Hepatic stellate cell (primary cell): Measurements from ENCODE around the gene SEC23IP.
"Not testable (repeated sequence)": the region's sequence is repeated elsewhere in the genome, so short reads cannot be mapped to it uniquely, and the experiment has no call there.

Source experiments
- DNase-seq: peaks from one replicate; pipeline ENCODE4 v3.0.0; 2011; ENCODE audit warnings: low spot score

Gene SEC23IP

DNA sequence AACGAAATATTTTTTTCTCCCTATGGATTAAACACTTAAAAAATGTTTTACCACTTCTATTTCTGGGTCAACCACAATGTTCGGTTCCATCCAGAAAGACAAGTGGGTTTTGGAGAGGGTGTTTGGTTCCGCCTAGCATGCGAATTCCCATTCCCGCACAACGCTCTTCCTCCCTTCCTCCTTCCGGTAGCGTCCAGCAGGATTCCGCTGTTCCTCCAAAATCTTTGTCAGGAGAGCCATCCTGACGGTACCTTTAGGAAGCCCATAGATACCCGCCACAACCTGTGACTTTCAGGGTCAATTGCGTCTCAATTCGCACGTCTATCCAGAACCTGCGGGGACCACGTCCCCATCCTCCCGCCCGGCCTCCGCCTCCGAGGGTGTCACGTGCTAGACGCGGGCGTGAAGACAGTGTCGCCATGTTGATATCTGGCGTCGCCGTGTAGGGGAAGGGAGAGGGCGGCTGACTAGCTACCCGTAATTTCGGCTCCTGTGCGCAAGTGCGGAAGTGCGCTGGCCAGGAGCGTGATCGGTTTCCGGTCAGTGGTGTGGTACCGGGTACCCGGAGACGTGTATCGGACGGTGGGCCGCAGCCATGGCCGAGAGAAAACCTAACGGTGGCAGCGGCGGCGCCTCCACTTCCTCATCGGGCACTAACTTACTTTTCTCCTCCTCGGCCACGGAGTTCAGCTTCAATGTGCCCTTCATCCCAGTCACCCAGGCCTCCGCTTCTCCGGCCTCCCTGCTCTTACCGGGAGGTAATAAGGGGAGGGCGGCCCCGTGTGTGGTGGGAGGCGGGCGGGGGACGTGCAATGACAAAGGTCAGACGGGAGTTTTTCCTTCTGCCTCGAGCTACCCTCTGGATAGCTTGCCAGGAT lies at the start of gene SEC23IP:
TSS of gene SEC23IP (plus strand) at position 543 of the 878 bp plus-strand sequence. CDS start at position 596, 53 bp downstream.
- peak; percentile 92 for DNase-seq

DNA sequence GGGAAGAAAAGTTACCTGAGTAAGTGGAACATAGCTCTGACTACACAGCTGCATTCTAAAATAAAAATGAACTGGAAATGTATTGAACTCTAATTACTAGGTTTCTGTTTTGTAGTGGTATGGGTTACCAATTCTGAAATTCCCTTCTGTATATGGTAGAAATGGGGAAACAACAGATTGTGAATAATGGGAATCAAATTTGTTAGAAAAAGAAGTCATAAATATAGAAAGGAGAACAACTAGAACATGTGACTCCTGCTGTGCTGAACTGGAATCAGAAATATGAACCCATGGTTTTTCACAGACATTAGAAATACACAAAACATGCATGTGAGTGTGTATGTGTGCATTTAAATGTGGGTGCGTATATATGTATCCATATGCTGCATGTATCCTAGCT lies 46.9 kb upstream of the SEC23IP start:
- DNase-seq: no peak

DNA sequence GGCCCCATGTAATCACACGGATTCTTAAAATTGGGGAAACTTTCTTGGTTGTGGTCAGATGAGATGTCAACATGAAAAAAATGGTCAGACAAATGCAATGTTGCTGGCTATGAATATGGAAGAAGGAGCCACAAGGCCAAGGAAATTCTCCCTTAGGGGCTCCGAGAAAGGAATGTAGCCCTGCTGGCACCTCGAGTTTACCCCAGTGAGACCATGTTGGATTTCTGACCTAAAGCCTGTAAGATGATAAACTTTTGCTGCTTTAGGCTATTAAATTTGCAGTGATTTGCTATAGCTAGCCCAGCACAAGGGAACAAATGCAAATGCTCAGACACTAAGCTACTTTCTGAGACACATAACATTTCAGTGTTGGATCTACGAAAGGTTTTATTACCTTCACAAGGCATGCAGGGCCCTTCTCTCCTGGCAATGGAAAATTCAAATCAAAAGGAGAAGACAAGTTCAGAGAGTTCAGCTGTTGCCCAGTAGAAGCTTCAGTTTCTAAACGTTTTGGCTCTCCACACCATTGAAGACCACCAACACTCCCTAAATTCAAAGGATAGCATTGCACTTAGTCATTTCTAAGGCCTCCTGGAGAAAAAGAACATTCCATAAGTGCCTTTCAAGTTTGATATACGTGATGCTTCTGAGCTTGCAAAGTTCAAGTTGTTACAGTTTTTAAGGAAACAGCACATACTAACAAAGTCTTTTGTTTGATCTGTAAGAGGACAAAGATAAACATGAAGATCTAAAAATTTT lies 43.3 kb upstream of the SEC23IP start:
- DNase-seq: peak; percentile 40

DNA sequence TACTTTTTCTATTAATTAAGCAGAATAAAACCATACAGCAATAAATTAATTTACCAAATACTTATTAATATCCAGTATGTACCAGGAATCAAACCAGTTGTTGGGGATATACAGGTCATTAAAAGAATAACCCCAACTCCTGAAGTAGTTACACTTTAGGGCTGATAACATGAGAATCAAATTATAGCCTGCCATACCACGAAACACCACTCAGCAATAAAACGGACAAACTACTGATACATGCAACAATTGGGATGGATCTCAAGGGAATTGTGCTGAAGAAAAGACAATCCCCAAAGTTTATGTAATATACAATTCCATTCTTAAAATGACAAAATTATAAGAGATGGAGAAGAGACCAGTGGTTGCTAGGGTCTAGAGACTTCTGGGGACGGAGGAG lies 42.6 kb upstream of the SEC23IP start:
- DNase-seq: no peak

DNA sequence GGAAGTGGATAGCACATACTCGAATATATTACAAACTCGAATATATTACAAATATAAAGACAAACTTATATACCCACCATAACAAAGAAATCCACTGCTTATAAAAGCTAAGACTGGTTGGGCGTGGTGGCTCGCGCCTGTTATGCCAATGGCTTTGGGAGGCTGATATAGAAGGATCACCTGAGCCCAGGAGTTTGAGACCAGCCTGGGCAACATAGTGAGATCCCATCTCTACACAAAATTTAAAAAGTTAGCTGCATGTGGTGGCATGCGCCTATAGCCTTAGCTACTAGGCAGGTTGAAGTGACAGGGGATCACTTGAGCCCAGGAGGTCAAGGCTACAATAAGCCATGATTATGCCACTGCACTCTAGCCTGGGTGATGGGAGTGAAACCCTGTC lies 40.3 kb upstream of the SEC23IP start:
- DNase-seq: no peak

DNA sequence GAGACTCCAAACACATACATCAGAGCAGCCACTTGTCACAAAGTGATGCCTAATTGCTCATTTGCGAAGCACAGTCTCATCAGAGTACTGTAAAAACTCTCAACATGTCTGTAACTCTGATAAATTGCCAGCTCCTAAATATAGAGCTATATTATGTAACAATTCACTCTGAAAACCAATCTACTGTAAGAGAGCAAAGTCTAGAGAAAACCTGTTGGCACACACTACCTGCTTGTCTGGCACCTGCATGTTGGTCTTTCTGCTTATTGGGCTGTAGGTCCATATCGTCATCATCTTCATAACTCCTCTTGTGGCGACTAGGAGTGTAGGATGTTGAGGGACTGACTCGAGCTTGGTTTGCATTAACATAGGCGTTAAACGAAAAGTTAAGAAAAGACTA lies 39.7 kb upstream of the SEC23IP start:
- DNase-seq: no peak

DNA sequence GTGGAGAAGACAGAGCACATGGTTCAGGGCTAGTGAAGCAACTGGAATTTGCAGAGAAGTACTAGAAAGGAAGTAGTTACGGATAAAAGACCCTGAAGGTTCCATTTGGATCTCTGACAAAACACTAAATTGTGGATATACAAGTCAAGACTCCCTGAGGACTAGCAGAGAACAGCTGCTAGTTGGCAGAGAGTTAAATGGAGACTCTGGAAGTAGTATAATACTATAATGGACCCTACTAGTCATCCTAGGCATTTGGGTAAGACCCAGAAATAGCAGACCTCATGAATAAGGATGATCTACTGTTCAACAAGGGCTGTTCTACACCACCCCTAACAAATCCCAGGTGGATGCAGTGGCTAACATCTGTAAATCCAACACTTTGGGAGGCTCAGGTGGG lies 39.0 kb upstream of the SEC23IP start:
- no peak for DNase-seq

DNA sequence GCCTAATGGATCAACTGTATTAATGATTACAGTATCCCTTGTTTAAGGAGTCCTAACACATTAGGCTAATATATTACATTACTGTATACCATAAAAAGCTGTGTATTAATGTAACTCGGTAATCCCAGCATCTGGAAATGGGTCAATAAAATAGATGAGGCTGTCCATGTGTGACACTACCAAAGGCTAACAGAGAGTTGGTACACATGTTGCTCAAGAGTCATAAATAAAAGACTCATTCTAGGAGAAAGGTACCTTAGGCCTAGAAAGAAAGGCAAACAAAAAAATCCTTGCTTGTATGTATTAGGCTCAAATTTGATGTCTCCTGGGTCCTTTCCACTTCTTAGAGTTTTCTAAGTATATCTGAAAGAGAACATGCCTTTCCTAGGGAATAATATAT lies 34.5 kb upstream of the SEC23IP start:
- no peak for DNase-seq

DNA sequence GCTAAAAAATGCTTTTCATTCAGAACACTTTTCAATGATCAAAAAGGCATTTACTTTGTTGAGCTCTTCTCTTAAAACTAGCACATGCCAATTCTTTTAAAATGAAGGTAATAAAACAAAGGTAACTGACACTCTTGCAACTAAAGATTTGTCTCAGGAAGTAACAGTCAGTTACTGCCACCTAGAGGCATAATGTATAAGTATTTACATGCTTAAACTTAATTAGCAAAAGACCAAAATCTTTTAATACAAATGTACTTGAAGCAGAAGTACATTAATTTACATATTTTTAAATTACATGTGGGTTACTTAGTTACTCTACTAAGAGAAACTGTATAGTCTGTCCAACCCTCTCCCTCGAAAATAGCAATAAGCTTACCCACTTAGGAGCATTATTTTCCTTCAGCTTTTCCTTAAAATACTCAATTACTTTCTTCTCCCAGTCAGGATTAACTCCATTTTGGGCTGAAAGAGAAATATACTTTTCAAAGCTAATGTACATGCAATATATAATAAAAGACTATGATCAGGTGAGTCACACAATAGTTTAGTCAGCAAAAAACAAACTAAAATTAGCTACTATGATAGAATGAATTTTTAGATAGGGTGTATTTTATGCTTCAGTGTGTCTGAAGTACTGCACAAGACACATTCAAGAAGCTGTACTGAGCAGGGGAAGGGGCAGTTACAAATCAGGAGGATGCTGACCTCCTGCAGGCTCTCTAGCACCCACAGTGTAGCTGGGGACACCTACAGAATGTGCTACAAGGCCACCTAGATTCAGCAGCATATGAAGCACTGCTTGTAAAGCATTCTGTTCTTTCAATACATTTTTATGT lies 32.9 kb upstream of the SEC23IP start:
- DNase-seq: peak; percentile 22

DNA sequence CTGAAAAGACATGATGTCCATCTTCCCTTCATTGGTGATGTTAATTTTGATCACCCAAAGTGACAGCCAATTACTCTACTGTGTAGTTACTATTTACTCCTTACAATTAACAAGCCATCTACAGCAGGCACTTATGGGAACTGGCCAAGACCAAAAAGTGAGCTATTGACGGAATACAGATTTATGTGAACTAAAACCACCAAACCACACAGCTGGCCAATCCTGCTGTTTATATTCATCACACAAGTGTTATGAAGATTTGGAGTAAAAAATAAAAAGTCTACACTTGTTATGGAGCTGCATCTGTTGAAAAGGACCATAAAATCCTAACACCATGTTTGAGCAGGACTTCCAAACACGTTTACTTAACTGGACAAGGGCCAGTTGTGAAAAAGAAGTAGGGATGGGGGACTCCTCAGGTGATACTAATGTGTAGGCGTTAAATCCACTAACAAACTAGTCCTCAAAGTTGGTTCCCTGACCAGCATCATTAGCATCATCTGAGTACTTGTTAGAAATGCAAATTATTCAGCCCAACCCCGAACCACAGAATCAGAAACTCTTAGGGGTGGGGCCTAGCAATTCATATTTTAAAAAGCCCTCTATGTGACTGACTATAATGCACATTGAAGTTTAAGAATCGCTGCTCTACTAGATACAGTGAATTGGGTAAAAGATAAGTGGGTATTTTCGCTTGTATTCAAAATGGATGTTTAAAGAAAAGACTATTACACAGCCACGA lies 31.5 kb upstream of the SEC23IP start:
- no peak for DNase-seq

DNA sequence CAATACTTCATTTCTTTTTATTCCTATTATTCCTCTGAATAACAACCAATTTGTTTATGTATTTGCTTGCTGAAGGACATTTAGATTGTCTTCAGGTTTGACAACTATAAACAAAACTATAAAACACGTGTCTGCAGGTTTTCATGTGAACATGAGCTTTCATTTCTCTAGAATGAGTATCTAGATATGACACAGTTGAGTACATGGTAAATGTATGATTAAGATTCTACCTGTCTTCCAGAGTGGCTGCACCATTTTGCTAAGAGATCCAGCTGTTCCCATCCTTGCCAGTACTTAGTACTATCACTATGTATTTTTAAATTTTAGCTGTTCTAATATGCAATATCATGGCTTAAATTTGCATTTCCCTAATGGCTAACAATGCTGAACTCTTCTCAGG lies 30.0 kb upstream of the SEC23IP start:
- no peak for DNase-seq

DNA sequence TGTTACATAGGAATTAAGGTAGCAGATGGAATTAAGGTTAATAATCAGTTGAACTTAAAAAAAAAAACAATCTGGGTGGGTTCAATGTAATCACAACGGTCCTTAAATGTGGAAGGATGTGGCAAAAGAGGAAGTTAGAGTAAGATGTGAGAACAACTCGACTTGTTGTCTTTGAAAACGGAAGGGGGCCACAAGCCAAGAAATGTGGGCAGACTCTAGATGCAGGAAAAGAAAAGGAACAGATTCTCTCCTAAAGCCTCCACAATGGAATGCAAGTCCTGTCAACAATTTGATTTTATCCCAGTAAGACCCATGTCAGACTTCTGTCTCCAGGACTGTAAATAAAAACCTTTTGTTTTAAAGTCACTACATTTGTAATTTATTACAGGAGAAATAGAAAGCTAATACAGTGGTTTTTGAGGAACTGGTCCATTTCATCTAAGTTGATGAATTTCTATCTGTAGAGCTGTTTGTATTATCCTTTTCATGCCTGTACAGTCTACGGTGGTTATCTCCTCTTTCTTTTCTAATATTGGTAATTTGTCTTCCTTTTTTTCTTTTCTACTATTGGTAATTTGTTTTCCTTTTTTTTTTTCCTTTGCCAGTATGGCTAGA lies 28.5 kb upstream of the SEC23IP start:
- no peak for DNase-seq

DNA sequence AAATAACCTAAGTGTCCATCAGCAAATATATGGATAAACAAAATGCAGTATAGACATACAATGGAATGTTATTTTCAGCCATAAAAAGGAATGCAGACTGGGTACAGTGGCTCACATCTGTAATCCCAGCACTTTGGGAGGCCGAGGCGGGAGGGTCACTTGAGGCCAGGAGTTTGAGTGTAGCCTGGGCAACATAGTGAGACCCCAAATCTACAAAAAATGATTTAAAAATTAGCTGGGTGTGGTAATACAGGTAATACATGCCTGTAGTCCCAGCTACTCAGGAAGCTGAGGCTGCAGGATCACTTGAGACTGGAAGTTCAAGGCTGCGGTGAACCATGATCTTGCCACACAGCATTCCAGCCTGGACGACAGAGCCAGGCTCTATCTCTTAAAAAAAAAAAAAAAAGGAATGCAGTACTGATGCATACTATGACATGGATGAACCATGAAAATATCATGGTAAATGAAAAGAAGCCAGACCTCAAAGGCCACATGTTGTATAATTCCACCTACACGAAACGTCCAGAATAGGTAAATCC lies 26.8 kb upstream of the SEC23IP start:
- DNase-seq: no peak

DNA sequence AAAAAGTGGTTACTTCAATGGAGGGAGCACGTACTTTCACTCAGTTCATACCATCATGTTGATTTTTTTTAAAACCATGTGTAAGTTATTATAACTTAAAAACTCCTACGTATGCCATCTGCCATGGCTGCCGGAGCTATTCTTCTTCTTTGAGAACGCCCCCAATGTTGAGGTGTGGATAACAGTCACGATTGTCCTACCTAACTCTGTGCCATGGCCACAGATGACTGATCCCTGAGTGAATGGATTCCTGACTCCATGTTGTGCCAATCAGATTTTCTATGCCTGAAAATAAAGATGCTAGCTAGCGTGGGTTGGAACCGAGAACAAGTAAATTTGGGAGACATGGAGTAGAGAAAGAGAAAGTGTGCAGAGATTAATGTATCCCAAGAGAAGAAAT lies 25.2 kb upstream of the SEC23IP start:
- no peak for DNase-seq

DNA sequence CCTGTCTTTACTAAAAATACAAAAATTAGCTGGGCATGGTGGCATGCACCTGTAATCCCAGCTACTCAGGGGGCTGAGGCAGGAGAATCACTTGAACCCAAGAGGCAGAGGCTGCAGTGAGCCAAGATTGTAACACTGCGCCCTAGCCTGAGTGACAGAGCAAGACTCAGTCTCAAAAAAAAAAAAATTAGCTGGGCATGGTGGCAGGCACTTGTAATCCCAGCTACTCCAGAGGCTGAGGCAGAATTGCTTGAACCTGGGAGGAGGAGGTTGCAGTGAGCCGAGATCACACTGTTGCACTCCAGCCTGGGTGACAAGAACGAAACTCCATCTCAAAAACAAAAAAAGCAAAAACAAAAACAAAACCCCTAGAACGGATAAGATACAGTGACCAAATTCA lies 23.1 kb upstream of the SEC23IP start:
- not testable (repeated sequence) for DNase-seq

DNA sequence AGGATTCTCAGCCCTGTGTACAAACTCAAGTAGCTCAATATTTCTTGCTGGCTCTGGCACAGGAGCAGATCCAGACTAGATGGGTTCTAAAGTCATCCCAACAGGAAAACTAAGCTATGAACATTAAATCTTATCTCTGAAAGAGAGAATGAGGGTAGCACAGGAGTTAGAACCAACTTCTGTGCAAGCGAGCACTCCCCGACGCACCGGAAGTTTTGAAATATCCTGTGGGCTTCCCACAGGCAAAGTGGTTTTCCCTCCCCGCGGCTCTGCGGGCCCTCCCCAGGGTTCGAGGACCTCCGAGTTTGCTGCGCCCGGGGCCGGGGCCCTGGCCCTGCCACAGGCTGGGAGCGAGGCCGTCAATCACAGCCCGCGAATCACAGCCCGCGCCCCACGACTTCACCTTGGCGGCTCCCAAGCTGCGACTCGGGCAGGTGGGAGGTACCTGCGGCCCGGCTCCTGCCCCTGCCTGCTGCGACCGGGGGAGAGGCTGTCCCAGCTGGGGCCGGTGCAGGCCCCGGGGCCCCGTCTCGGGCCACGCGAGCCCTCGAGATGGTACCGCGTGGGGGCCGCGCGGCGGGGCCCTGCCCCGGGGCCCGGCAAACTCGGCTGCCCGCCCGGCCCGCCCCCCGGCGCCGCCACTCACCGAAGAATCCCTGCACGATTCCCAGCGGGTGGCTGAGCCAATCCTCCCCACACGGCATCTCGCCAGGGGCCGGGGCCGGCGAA lies 20.5 kb upstream of the SEC23IP start:
- DNase-seq: peak; percentile 32

DNA sequence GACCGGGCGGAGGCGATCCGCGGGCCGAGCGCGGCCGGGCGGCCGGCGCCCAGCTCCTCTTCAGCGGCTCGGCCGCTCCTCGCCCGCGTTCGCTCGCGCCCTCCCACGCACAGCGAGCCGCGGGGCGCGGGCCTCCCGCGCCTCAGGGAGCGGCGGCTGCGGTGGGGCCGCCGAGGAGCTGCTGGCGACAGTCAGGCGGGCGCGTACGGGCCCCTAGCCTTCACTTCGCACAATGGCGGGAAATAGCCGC lies 20.0 kb upstream of the SEC23IP start, which contains the start of gene MCMBP:
TSS of gene MCMBP (minus strand) at position 234 of the 250 bp plus-strand sequence. CDS start 259 bp downstream, outside the sequence.
- no peak for DNase-seq

DNA sequence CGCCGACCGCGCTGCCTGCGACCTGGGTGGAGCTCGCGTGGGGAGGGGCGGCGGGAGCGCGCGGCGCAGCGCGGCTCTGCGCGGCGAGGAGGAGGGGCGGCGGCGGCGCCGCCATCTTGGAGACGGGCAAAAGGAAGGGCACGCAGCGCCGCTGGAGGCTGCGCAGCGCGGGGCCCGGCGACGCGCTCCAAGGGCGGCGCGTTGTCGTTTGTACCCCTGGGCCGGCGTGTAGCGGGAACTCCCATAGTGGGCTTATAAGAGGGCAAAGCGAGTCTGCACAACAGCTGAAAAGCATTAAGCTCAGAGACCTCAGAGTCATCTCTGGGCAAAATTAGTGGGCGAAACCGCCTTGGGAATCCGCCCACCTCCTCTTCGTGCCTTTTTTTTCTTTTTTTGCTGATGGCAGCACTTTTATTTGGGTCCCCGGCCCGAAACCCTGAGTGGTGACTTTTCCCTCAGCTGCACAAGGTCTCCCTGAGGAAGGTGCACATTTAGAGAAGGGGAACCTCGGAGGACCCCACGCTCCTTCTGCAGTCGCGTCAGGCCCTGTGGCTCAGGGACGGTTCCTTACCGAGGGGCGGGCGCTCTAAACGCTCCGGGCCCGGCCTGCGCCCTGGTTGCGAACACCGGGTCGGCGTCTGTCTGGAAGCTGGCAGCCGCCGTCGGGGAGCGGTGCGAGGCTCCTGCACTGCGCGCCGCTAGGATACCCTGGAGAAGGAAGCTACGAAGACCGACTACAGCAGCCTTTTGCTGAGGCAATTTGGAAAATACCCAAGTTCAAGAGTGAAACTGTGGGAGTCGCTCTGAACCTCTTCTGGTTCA lies 19.5 kb upstream of the SEC23IP start:
- peak; percentile 80 for DNase-seq

DNA sequence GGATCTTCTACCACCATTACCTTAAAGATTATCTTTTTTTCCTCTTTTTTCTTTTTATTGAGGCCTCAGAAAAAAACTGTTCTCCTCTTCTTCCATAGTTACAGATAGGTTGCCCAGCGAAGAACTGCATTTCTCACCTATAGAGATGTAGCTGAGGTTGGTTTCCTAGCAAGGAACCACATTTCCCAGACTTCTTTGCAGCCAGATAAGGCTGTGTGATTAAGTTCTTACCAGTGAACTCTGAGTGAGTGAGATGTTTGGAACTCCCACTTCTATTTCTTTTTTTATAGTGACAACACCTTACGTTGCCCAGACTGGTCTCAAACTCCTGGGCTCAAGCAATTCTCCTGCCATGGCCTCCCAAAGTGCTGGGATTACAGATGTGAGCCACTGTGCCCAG lies 14.0 kb upstream of the SEC23IP start:
- DNase-seq: no peak
